CD4-positive, CD25-positive, alpha-beta regulatory T cell (primary cell): ENCODE results near the gene CFAP141. TPM values are rescaled to one million over a fixed set of nuclear protein-coding genes. Genes with fewer than 3 reads are reported as not detected.
A peak's percentile ranks its signal among the peaks of the same experiment; 100 is the strongest.

Source experiments
- ATAC-seq, 2 donors: fragments of 150-1000 bp; cut with Tn5 transposase; one replicate each; pipeline ENCODE4 v1.10.0; 2021; ENCODE audit warnings: low read depth in 2 of 2, moderate number of reproducible peaks in 2 of 2, moderate library complexity in 1 of 2
- DNase-seq, 3 donors: peaks; one replicate each; pipeline versions ENCODE4 v3.0.0 to v3.0.0-alpha.2; 2012 to 2022; ENCODE audit warnings: mixed read lengths in 1 of 3
- H3K27ac ChIP-seq: one replicate; pipeline ENCODE4 v1.7.0; 2013; ENCODE audit warnings: mild to moderate bottlenecking, low read length; ENCODE audit not compliant: insufficient read depth, poor library complexity, severe bottlenecking
- H3K27me3 ChIP-seq: one replicate; pipeline ENCODE4 v1.7.0; 2013; ENCODE audit warnings: low read length; ENCODE audit not compliant: control insufficient read depth, insufficient read depth
- H3K36me3 ChIP-seq: one replicate; pipeline ENCODE4 v1.7.0; 2013; ENCODE audit warnings: mild to moderate bottlenecking, low read length, moderate library complexity; ENCODE audit not compliant: control insufficient read depth, insufficient read depth
- H3K4me1 ChIP-seq: 2 replicates; pipeline ENCODE4 v1.7.0; 2013; ENCODE audit warnings: mild to moderate bottlenecking, low read length; ENCODE audit not compliant: insufficient read depth, control insufficient read depth, poor library complexity, severe bottlenecking
- H3K4me3 ChIP-seq: one replicate; pipeline ENCODE4 v1.7.0; 2013; ENCODE audit warnings: low read depth, mild to moderate bottlenecking, low read length, moderate library complexity
- H3K9me3 ChIP-seq, 2 experiments: 1 replicate in 1 of 2; 2 replicates in 1 of 2; pipeline ENCODE4 v1.7.0; 2013; ENCODE audit warnings: low read length in 2 of 2, mild to moderate bottlenecking in 1 of 2, moderate library complexity in 1 of 2; ENCODE audit not compliant: control insufficient read depth in 2 of 2
- H3K27ac Mint-ChIP-seq, 3 donors: one replicate each; pipeline ENCODE4 v1.8.0; 2020 to 2022; ENCODE audit warnings: mild to moderate bottlenecking in 3 of 3, mixed read lengths in 3 of 3, moderate library complexity in 2 of 3
- H3K27me3 Mint-ChIP-seq: one replicate; pipeline ENCODE4 v1.8.0; 2022; ENCODE audit warnings: mild to moderate bottlenecking, mixed read lengths
- H3K36me3 Mint-ChIP-seq: one replicate; pipeline ENCODE4 v1.8.0; 2020; ENCODE audit warnings: mixed read lengths
- H3K4me1 Mint-ChIP-seq, 4 donors: one replicate each; pipeline ENCODE4 v1.8.0; 2020 to 2022; ENCODE audit warnings: mixed read lengths in 4 of 4, mild to moderate bottlenecking in 1 of 4
- H3K4me3 Mint-ChIP-seq, 4 donors: one replicate each; pipeline ENCODE4 v1.8.0; 2020 to 2022; ENCODE audit warnings: mild to moderate bottlenecking in 4 of 4, mixed read lengths in 4 of 4, moderate library complexity in 3 of 4
- H3K9me3 Mint-ChIP-seq, 7 donors: one replicate each; pipeline ENCODE4 v1.8.0; 2020 to 2022; ENCODE audit warnings: mixed read lengths in 7 of 7, mild to moderate bottlenecking in 3 of 7, moderate library complexity in 2 of 7
- polyA plus RNA-seq, 4 donors: library from polyadenylated mRNA; unstranded; fragments of 300-500 nt; fragmentation: Illumina TruSeq; gene quantifications; one replicate each; pipeline ENCODE4 v1.2.3, GENCODE V29; 2021
- total RNA-seq: library from RNA; stranded (reverse); gene quantifications from one replicate; pipeline ENCODE4 v1.2.3, GENCODE V29; 2022

The CFAP141 gene
- total and polyA plus RNA-seq, 5 donors from 2014 or later, result not detected

DNA sequence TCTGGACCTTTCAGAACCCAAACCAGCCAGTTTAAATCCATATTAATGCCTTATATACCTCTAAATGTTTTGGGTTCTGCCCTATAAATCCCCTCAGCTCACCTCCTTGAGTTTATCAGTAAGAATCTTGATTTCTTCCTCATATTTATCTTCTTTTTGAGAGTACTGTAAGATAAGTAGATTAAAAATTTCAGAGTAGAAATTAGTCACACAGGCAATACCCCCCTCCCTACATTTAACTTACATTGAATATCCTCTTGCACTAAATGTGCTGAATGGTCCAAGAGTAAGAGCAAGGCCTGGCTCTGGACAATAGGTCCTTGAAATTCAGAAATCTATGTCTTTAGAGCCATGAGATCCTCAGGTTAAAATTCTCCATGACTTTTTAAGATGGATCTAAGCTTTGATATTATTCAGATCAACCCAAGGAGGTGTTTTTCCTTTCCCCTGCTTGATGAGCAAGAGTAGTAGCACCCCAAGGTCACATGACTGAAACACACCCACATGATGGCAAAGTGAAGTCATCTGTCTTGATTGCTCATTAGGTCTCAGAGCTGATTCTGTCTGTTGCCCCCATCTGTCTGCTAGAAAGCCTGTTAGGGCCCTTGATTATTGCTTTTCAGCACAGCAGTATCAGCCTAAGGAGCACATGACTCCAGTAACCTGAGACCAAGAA lies 35.4 kb downstream of the CFAP141 start:
- H3K4me3 Mint-ChIP-seq, result peak overlapping the region in 1 of 4 donors; percentile 16
- Histone ChIP-seq H3K36me3 (peaks cover 88% of the 10 kb centered on the region), H3K27me3 (no peaks in the 10 kb centered on the region), H3K4me1 (peaks cover 8% of the 10 kb centered on the region), H3K4me3 (no peak overlapping the region), H3K9me3 (no peaks in the 10 kb centered on the region), H3K27ac (peak overlapping the region; percentile 50)
- H3K27me3 Mint-ChIP-seq, result no peaks in the 10 kb centered on the region
- DNase-seq (peak in 1 of 3 donors; percentile 49), ATAC-seq (peak; percentile 80 to 82)
- peak overlapping the region; percentile 82 to 88 (median 82) for H3K27ac Mint-ChIP-seq
- peaks cover 0 to 42% (median 41%) of the 10 kb centered on the region in 4 donors for H3K4me1 Mint-ChIP-seq
- H3K36me3 Mint-ChIP-seq, result peaks cover 62% of the 10 kb centered on the region
- peaks cover 0 to 1% (median 0%) of the 10 kb centered on the region in 7 donors for H3K9me3 Mint-ChIP-seq

DNA sequence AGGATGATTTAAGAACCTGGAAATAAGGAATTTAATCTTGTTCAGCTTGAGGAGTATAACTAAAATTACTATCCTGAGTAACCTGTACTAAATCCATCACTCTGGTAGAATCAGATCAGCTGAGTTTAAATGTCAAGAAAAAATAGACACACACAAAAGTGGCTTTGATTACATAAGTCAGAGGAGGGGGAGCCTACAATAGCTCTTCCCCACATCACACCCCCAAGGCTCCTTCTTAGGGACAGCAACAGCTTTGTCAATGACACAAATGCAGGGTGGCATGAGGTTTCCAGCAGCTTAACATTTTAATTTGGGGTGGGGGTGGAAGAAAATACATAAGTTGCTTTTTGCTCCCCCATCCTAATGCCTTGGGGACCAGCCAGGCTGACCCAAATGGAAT lies 38.7 kb downstream of the CFAP141 start:
- H3K4me1 Mint-ChIP-seq, result peaks cover 9 to 51% (median 41%) of the 10 kb centered on the region in 4 donors
- H3K9me3 ChIP-seq, result no peaks in the 10 kb centered on the region
- H3K4me3 ChIP-seq, result no peak overlapping the region
- no peaks in the 10 kb centered on the region for H3K27me3 Mint-ChIP-seq
- peaks cover 94% of the 10 kb centered on the region for H3K36me3 ChIP-seq
- H3K36me3 Mint-ChIP-seq, result peaks cover 74% of the 10 kb centered on the region
- H3K4me1 ChIP-seq, result peaks cover 4% of the 10 kb centered on the region
- H3K27ac Mint-ChIP-seq, result peak overlapping the region in 2 of 3 donors; percentile 42 to 63
- no peak for ATAC-seq
- no peak overlapping the region for H3K4me3 Mint-ChIP-seq
- peak overlapping the region; percentile 19 for H3K27ac ChIP-seq
- peaks cover 0 to 2% (median 0%) of the 10 kb centered on the region in 7 donors for H3K9me3 Mint-ChIP-seq
- H3K27me3 ChIP-seq, result no peaks in the 10 kb centered on the region
- DNase-seq, result no peak

DNA sequence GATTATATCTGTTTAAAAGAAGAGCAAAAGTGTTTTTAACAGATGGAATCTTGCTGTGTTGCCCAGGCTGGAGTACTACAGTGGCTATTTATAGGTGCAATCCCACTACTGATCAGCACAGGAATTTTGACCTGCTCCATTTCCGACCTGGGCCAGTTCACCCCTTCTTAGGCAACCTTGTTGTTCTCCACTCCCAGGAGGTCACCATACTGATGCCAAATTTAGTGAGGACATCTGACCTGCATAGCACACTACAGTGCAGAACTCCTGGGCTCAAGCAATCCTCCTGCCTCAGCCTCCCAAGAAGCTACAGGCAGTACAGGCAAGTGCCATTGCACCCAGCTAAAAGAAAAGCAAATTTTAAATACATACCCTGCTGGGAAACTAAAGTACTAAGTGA lies 39.9 kb downstream of the CFAP141 start:
- Histone ChIP-seq H3K9me3 (no peaks in the 10 kb centered on the region), H3K4me3 (no peak overlapping the region), H3K36me3 (peaks cover 88% of the 10 kb centered on the region), H3K27ac (no peak overlapping the region), H3K27me3 (no peaks in the 10 kb centered on the region), H3K4me1 (peaks cover 4% of the 10 kb centered on the region)
- Mint-ChIP-seq H3K36me3 (peaks cover 64% of the 10 kb centered on the region), H3K27me3 (no peaks in the 10 kb centered on the region), H3K4me1 (peaks cover 9 to 42% (median 34%) of the 10 kb centered on the region in 4 donors), H3K4me3 (no peak overlapping the region), H3K9me3 (peaks cover 0 to 2% (median 0%) of the 10 kb centered on the region in 7 donors), H3K27ac (peak overlapping the region; percentile 15 to 75 (median 42))
- ATAC-seq (no peak), DNase-seq (no peak)

DNA sequence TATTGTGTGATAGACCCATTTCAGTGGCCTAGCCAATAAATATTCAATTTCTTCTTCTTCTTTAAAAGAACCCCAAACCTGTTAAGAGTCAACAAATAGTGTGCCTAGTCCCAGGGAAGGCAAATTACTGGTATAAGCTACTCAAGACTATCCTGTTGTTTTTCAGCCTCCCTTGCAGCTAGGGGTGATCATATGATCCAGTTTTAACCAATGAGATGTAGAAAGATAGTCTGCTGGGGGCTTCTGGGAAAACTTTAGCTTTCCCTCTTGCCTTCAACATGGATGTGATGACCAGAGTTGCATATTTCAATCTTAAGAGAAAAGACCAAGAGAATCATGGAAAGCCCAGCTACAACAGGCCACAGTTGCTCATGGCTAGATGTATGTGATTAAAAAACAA lies 46.6 kb downstream of the CFAP141 start:
- Mint-ChIP-seq H3K36me3 (peaks cover 56% of the 10 kb centered on the region), H3K27me3 (no peaks in the 10 kb centered on the region), H3K4me3 (peak overlapping the region in 2 of 4 donors; percentile 33 to 83), H3K27ac (peak overlapping the region; percentile 91 to 99 (median 91)), H3K4me1 (peaks cover 29 to 71% (median 56%) of the 10 kb centered on the region in 4 donors), H3K9me3 (peaks cover 0 to 8% (median 2%) of the 10 kb centered on the region in 7 donors)
- Histone ChIP-seq H3K27ac (peak overlapping the region; percentile 78), H3K4me3 (peak overlapping the region; percentile 60), H3K36me3 (peaks cover 65% of the 10 kb centered on the region), H3K9me3 (peaks cover 0 to 3% of the 10 kb centered on the region in 2 experiments), H3K4me1 (peaks cover 48% of the 10 kb centered on the region), H3K27me3 (no peaks in the 10 kb centered on the region)
- ATAC-seq (no peak), DNase-seq (no peak)

DNA sequence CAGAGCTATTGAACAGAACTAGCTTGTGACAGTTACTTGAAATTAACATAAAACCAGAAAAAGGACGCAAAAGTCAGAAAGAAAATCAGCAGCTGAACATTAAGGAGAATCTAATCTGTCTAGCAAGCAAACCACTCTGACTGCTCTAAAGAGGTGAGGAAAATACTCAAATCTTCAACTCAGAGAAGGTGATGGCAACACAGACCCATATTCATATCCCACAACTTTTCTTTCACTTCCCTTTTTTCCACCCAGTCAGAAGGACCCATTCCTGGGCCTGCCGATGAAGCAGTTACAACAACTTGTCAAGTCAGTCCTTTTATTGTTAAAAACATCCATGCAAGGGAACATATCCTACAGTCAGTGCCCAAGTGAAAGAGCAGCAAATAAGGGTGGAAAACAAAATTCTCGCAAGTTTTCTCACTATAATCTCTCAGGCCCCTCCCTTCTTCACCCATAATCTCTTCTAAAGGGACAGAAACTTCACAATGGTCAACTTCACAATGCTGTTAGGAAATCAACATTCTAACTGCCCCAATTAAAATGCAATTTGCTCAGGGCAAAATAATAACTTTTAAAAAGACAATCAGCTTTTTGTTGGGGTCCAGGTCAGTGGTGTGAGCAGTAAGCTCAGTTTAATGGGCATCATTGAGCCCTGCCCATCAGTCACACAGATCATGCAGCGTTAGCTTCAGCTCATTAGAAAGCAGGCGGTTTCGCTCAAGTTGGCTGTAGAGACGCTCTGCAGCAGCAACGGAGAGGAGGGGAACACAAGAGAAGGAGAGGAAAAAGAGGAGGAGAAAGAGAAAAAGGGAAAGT lies 47.6 kb downstream of the CFAP141 start:
- no peak for DNase-seq
- peak overlapping the region; percentile 91 to 99 (median 91) for H3K27ac Mint-ChIP-seq
- H3K4me3 Mint-ChIP-seq, result peak overlapping the region; percentile 63 to 87 (median 78)
- H3K4me1 ChIP-seq, result peaks cover 53% of the 10 kb centered on the region
- peaks cover 55% of the 10 kb centered on the region for H3K36me3 Mint-ChIP-seq
- H3K27ac ChIP-seq, result peak overlapping the region; percentile 78
- H3K27me3 ChIP-seq, result no peaks in the 10 kb centered on the region
- peaks cover 58% of the 10 kb centered on the region for H3K36me3 ChIP-seq
- no peaks in the 10 kb centered on the region for H3K27me3 Mint-ChIP-seq
- peaks cover 0 to 8% (median 2%) of the 10 kb centered on the region in 7 donors for H3K9me3 Mint-ChIP-seq
- H3K9me3 ChIP-seq, result peaks cover 0 to 3% of the 10 kb centered on the region in 2 experiments
- peak overlapping the region; percentile 60 for H3K4me3 ChIP-seq
- no peak for ATAC-seq
- H3K4me1 Mint-ChIP-seq, result peaks cover 32 to 75% (median 60%) of the 10 kb centered on the region in 4 donors

DNA sequence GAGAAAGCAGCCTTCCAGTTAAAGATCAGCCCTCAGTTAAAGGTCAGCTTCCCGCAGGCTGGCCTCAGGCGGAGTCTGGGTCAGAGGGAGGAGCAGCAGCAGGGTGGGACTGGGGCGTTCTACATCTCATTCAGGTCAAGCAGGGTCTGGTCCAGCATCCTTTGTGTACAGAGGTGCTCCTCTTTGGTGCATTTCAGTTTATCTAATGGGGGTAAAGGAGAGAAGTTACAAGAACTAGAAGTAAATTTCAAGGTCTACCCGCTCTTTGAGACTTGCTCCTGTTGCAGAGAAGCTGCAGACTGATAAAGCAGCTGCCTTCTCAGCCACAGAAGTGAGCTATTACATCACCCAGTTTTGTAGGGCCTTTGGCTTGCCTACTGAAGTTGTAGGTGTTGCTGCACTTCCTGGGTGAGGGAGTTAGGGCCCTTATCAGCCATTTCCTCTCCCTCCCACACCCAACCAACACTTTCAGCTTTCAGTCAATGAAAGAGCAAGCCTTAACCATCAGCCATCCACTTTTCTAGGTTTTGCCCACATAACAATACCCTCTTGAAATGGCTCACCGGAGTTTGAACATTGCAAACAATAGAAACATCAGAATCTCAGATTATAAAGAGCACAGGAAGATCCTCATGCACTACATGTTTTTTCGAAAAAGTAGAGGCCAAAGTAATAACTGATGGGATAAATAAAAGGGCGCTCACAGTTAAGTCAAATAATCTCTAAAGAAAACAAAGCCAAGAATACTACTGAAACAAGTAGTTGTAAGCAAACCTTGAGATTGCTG lies 48.4 kb downstream of the CFAP141 start:
- Mint-ChIP-seq H3K27ac (peak overlapping the region; percentile 91 to 99 (median 91)), H3K36me3 (peaks cover 48% of the 10 kb centered on the region), H3K27me3 (no peaks in the 10 kb centered on the region), H3K9me3 (peaks cover 0 to 8% (median 0%) of the 10 kb centered on the region in 7 donors), H3K4me3 (peak overlapping the region; percentile 63 to 83 (median 75)), H3K4me1 (peaks cover 27 to 73% (median 54%) of the 10 kb centered on the region in 4 donors)
- Histone ChIP-seq H3K4me3 (peak overlapping the region; percentile 60), H3K9me3 (peaks cover 0 to 3% of the 10 kb centered on the region in 2 experiments), H3K27me3 (no peaks in the 10 kb centered on the region), H3K4me1 (peaks cover 53% of the 10 kb centered on the region), H3K27ac (peak overlapping the region; percentile 78), H3K36me3 (peaks cover 52% of the 10 kb centered on the region)
- ATAC-seq (peak; percentile 99 to 100), DNase-seq (peak; percentile 53 to 95 (median 87))

DNA sequence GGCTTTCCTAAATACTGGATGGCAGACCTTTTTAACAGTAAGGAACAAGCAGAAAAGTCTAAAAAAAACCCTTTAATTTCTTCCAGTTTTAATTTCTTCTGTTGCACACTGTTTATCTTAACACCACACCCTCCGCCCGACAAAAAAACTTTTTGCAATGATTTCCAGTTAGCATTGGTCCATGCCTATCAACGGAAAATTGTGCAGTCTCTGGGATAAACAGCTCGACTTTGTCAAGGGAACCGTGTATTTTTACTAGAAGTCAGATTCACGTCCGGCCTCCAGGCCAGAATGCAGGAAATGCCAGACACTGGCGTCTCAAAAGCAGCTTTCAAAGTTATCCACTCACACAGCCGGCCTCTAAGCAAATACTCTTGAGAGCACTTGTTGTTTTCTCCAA lies 50.9 kb downstream of the CFAP141 start:
- Histone ChIP-seq H3K27ac (peak overlapping the region; percentile 78), H3K36me3 (peaks cover 34% of the 10 kb centered on the region), H3K27me3 (no peaks in the 10 kb centered on the region), H3K9me3 (peaks cover 0 to 3% of the 10 kb centered on the region in 2 experiments), H3K4me3 (no peak overlapping the region), H3K4me1 (peaks cover 53% of the 10 kb centered on the region)
- Mint-ChIP-seq H3K4me3 (peak overlapping the region in 2 of 4 donors; percentile 48 to 56), H3K4me1 (peaks cover 37 to 71% (median 49%) of the 10 kb centered on the region in 4 donors), H3K9me3 (peaks cover 0 to 7% (median 0%) of the 10 kb centered on the region in 7 donors), H3K27ac (peak overlapping the region; percentile 89 to 91 (median 91)), H3K36me3 (peaks cover 40% of the 10 kb centered on the region), H3K27me3 (no peaks in the 10 kb centered on the region)
- no peak for ATAC-seq
- peak in 1 of 3 donors; percentile 33 for DNase-seq
